Rectal smooth muscle tissue (tissue), 1 donor: Measurements from ENCODE around the gene KRTAP10-3.
"Not testable (repeated sequence)": the region's sequence is repeated elsewhere in the genome, so short reads cannot be mapped to it uniquely, and the experiment has no call there.

Source experiments
- H3K27ac ChIP-seq: one replicate; pipeline ENCODE4 v1.7.0; 2013; ENCODE audit warnings: low read depth, low read length, inconsistent platforms
- H3K27me3 ChIP-seq: one replicate; pipeline ENCODE4 v1.7.0; 2013; ENCODE audit warnings: low read length; ENCODE audit not compliant: control insufficient read depth, insufficient read depth
- H3K36me3 ChIP-seq: one replicate; pipeline ENCODE4 v1.7.0; 2013; ENCODE audit warnings: low read length; ENCODE audit not compliant: control insufficient read depth, insufficient read depth
- H3K4me1 ChIP-seq: one replicate; pipeline ENCODE4 v1.7.0; 2013; ENCODE audit warnings: low read length; ENCODE audit not compliant: control insufficient read depth, insufficient read depth
- H3K4me3 ChIP-seq: one replicate; pipeline ENCODE4 v1.7.0; 2013; ENCODE audit warnings: low read length
- H3K9ac ChIP-seq: one replicate; pipeline ENCODE4 v1.7.0; 2013; ENCODE audit warnings: low read length

KRTAP10-3 gene

DNA sequence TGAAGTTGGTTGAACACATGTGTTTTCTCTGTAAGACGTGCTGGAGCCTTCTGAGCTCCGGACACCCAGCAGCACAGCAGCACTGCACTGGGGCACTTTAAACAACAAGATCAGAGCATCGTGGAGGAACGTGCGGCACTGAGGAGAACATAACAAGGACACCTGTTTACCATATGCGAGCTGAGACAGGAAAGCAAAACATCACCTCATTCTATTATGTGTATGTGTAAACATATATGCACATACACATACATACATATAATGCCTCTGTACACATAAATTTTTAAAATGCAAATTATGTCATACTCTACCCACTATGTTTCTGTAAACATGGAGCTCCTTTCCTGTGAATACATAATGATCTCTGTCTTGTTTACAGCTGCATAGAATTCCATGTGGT, 36.9 kb upstream of the KRTAP10-3 start:
- Histone ChIP-seq H3K4me1 (no peaks in the 10 kb centered on the region), H3K27ac (no peak overlapping the region), H3K4me3 (no peak overlapping the region), H3K27me3 (no peaks in the 10 kb centered on the region), H3K9ac (no peak overlapping the region), H3K36me3 (no peaks in the 10 kb centered on the region)

DNA sequence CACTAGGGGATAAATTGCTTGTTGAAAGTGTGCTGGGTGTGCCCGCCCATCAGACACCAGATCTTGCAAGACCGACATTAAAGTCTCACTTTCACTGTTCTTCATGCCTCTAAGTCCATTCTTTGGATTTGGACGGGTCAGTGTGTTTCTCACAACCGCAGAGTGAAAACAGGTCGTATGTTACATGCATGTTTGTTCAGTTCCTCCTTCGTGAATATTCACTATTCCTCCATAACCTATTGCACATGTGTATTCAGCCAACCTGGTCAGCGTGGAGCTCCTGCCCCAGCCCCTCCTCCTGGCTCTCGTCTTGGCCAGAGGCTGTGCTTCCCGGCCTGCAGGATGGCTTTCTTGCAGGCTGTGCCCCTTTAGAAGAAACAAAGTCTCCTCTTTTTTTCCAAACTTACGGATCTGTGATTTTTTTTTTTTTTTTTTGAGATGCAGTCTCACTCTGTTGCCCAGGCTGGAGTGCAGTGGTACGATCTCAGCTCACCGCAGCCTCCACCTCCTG, 35.9 kb upstream of the KRTAP10-3 start:
- no peak overlapping the region for H3K9ac ChIP-seq

DNA sequence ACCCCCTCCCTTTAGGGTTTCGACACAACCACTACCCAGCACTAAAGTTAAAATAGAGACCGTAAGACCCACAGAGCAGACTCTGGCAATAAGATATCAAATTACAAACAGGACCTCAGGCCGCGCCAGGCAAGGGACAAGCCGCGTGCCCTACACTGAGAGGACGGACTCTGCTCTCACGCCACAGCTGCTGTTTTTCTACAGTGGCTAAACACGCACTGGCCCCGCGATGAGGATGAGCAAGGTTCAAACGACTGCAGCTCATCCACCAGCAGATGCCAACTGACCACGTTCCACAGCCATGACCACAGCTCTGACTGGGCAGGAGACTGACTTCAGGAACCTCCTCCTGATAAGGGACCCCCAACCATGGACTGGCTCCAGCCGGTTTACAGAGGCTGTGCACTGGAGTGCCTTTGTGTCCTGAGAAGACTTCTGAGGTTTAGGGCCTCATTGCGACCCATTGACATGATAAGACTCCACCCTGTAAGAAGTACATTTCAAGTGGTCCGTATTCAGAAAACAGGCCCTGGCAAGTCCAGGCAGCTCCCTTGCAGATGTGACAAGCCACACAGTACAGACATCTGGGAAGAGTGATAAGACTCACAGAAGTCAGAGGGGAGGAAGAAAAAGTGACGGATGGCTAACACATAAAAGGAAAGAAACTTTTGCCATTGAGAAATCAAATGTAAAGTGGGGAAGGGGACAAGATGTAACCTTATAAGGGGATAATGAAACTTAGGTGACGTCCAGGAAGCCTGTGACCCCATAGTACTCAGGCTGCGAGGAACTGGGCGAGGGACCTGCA, 35.2 kb upstream of the KRTAP10-3 start:
- no peak overlapping the region for H3K9ac ChIP-seq
- no peak overlapping the region for H3K4me3 ChIP-seq
- H3K4me1 ChIP-seq, result no peaks in the 10 kb centered on the region
- H3K27ac ChIP-seq, result no peak overlapping the region
- H3K36me3 ChIP-seq, result no peaks in the 10 kb centered on the region
- H3K27me3 ChIP-seq, result peaks cover 2% of the 10 kb centered on the region

More for the DNA sequence above, 35.9 kb upstream of the KRTAP10-3 start:
- Histone ChIP-seq H3K27ac (no peak overlapping the region), H3K27me3 (no peaks in the 10 kb centered on the region), H3K4me1 (no peaks in the 10 kb centered on the region), H3K36me3 (no peaks in the 10 kb centered on the region), H3K4me3 (no peak overlapping the region)

DNA sequence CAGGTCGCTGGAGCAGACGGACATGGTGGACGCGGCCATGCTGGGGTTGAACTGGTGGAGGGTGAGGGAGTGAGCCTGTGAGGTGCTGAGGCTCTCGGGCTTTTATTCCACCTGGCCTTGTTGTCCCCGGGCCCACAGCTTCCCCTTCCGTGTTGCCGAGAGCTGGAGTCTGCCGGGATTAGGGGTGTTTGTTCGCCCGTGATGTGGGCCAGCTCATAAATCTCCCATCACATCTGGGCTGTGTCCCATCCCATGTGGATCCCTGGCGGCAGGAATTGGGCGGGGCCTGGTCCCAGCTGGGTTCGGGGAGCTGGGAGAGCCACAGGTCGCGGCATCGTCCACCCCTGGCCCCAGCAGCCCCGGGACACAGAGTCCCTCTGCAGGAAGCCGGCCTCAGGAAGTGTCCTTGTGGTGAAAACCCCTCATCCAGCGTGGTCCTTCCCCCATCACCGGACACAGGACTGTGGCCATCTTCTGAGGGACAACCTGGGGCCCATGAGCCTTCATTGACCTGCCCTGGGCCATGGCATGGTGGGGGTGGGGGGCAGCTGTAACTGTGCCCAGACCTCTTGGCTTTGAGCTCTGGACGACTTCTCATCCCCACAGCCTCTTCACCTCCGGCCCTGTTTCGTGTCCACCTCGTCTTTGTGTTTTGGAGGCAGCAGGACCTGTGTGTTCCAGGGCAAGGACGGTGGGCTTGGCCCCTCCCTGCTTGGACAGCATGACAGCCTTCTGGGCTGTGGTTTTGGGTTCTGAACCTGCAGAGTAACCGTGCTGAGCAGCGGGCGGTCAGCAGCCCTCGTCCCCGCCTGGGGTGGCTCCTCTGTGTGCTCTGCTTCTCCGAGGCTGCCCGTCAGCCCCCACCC, 34.1 kb upstream of the KRTAP10-3 start, which contains the start of gene KRTAP10-6:
Gene KRTAP10-6, minus strand, starts transcription at position 60 of the 866 bp plus-strand sequence. Its CDS starts 21 bp downstream, at position 39.
- Histone ChIP-seq H3K4me1 (no peaks in the 10 kb centered on the region), H3K27ac (no peak within 1 kb of the TSS), H3K9ac (no peak within 1 kb of the TSS), H3K36me3 (no peaks in the 10 kb centered on the region), H3K27me3 (peaks cover 2% of the 10 kb centered on the region), H3K4me3 (no peak within 1 kb of the TSS)

DNA sequence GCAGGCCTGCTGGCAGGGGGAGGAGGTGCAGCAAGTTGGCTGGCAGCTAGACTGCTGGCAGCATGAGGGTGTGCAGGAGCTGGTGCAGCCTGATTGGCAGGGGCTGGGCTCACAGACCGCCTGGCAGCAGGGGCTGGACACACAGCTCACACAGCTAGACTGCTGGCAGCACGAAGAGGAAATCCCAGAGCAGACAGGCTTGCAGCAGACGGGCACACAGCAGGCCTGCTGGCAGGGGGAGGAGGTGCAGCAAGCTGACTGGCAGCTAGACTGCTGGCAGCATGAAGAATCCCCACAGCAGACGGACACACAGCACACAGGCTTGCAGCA, 33.2 kb upstream of the KRTAP10-3 start:
- H3K36me3 ChIP-seq, H3K9ac ChIP-seq, H3K4me1 ChIP-seq, H3K27ac ChIP-seq, H3K27me3 ChIP-seq, H3K4me3 ChIP-seq: not testable (repeated sequence)

DNA sequence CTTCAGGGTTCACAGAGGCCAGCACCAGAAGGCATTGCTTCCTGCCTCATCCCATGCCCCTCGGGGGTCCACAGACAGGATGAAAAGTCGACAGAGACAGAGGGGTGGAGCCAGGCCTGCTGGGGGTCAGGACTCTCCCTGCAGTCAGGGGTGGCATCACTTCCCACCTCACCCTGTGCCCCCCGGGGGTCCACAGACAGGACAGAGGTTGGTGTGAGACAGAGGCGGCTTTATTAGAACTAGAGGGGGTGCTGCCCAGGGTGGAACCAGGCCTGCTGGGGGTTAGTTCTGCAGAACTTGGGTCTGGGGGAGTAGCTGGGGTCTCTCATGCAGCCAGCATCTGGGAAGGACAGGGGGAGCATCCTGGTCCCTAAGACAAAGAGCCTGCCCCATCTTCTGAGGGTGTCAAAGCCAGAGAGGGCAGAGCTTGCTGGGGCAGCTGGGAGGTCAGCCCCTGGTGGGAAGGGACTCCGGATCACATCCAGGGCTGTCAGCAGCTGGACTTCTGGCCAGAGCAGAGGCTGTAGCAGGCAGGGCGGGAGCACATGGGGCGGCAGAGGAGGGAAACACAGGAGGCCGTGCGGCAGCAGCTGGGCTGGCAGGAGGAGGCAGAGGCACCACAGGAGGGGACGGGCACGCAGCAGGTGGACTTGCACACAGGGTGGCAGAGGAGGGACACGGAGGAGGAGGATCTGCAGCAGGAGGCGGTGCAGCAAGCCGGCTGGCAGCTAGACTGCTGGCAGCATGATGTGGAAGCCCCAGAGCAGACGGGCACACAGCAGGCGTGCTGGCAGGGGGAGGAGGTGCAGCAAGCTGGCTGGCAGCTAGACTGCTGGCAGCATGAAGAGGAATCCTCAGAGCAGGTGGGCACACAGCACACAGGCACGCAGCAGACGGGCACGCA, 32.6 kb upstream of the KRTAP10-3 start:
- H3K36me3 ChIP-seq, H3K4me1 ChIP-seq, H3K27ac ChIP-seq, H3K9ac ChIP-seq, H3K4me3 ChIP-seq, H3K27me3 ChIP-seq: not testable (repeated sequence)

DNA sequence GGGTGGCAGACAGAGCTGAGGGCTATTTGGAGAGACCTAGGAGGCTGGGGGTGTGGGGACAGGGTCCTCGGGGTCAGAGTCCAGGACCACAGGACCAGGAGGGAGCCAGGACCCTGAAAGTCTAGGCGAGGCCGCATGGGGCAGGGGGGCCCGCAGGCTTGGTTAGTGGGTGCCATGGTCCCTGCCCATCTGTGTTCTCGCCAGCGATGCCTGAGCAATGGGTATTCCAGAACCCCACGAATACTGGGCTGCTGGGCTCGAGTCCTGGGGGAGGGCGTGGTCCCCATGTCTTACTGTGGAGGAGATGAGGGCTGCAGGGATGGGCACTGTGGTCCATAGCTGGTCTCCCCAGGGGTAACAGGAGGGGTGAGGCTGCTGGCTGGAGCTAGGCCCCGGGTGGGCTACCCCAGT, 31.7 kb upstream of the KRTAP10-3 start:
- Histone ChIP-seq H3K4me1 (no peaks in the 10 kb centered on the region), H3K36me3 (no peaks in the 10 kb centered on the region), H3K9ac (no peak overlapping the region), H3K4me3 (no peak overlapping the region), H3K27ac (no peak overlapping the region), H3K27me3 (peaks cover 2% of the 10 kb centered on the region)

DNA sequence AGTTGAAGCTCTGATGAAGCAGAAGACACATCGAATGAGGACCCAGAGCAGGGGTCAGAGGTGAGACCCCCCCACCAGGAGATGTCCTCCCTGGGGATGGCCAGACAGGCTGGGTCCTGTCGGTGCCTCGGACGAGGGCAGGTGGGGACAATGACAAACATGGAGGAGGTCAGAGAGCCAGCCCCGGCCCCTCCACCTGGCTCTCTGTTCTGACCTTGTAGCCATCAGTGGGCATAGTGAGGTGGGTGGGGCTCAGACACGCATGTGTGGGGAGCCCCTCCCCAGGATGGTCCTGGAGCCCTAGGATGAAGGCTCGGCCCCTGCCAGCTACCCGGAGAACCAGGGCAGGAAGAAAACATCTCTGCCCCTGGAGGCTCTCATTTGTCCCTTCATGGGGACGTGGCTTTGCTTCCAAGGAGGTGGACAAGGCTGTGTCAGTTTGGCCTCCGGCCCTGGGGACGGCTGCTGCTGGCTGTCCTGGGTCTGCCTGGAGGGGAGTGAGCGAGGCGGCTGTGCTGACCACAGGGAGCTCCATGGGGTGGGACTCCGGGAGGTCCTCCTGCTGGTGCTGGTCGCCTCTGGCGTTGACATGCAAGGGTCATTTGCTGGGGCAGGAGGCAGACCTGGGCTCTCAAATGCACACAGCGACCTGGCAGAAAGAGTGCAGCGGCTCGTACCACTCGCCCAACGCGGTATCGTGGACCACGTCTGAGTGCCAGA, 31.2 kb upstream of the KRTAP10-3 start:
- H3K27ac ChIP-seq, result no peak overlapping the region
- H3K4me1 ChIP-seq, result no peaks in the 10 kb centered on the region
- H3K9ac ChIP-seq, result no peak overlapping the region
- no peak overlapping the region for H3K4me3 ChIP-seq
- no peaks in the 10 kb centered on the region for H3K36me3 ChIP-seq
- H3K27me3 ChIP-seq, result peaks cover 2% of the 10 kb centered on the region

DNA sequence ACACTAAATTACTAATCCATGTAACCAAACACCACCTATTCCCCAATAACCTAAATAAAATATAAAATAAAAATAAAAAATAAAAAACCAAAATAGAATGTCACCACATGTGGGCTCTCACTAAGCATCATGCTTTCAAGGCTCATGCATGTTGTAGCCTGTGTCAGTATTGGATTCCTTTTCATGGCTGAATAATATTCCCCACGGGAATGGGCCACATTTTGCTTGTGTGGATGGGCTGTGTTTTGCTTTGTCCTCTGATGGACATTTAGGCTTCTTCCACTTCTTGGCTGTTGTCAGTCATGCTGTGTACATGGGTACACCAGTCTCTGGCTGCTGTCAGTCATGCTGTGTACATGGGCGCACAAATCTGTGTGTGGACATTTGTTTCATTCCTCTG, 30.5 kb upstream of the KRTAP10-3 start:
- H3K27me3 ChIP-seq, result peaks cover 2% of the 10 kb centered on the region
- no peak overlapping the region for H3K27ac ChIP-seq

DNA sequence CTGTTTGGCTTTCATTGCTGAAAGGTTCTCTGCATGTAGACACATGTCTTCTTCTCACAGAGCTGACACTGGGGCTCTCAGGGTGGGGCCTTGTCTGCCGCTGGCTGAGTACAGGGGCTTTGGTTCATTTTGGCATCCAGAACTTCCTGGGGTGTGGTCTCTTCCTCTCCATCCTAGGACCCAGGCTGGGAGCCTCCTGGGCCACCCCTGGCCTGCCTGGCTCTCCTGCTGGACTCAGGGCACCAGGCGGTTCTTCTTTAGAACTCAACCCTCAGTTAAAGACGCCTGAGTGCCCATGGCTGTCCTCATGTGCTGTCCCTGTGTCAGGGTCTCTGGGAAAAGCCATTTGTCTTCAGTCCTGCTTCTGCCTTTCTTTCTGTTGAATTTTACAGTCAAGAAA, 27.3 kb upstream of the KRTAP10-3 start:
- no peak overlapping the region for H3K9ac ChIP-seq
- H3K27me3 ChIP-seq, result peaks cover 2% of the 10 kb centered on the region
- no peaks in the 10 kb centered on the region for H3K4me1 ChIP-seq
- no peak overlapping the region for H3K4me3 ChIP-seq
- H3K27ac ChIP-seq, result no peak overlapping the region
- no peaks in the 10 kb centered on the region for H3K36me3 ChIP-seq

More for the DNA sequence above, 30.5 kb upstream of the KRTAP10-3 start:
- Histone ChIP-seq H3K4me3 (no peak overlapping the region), H3K9ac (no peak overlapping the region), H3K4me1 (no peaks in the 10 kb centered on the region), H3K36me3 (no peaks in the 10 kb centered on the region)

DNA sequence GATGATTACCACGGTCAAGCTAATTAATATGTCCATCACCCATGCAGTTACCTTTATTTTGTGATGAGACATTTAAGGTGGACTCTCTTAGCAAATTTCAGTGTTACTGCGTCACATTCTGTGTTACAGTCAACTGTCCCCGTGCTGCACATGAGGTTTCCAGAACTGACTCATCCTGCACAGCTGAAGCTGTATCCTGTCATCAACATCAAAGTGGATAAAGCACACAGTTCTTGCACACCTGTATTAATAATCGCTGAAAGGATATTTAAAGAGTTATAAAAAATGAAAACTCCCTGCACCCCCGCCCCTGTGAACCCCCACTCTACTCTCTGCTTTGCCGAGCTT, 25.2 kb upstream of the KRTAP10-3 start:
- no peak overlapping the region for H3K9ac ChIP-seq
- H3K36me3 ChIP-seq, result no peaks in the 10 kb centered on the region
- no peaks in the 10 kb centered on the region for H3K27me3 ChIP-seq
- H3K4me3 ChIP-seq, result no peak overlapping the region
- no peaks in the 10 kb centered on the region for H3K4me1 ChIP-seq
- no peak overlapping the region for H3K27ac ChIP-seq
